ENCODE results near the gene TEKT5.
"Not testable (repeated sequence)": the region's sequence is repeated elsewhere in the genome, so short reads cannot be mapped to it uniquely, and the experiment has no call there.

TEKT5 gene

GRCh38 chr16:10688726-10689125 lies 6.0 kb downstream of the TEKT5 start:
- no peak for DNase-seq (ENCODE audit: low read depth)

GRCh38 chr16:10688291-10688690 lies 6.4 kb downstream of the TEKT5 start:
- no peak for DNase-seq (ENCODE audit: low read depth)
- H3K4me3 ChIP-seq (ENCODE audit: low read depth, low read length), result no peak overlapping the region

More at GRCh38 chr16:10688726-10689125, 6.0 kb downstream of the TEKT5 start:
- H3K4me3 ChIP-seq (ENCODE audit: low read depth, low read length), result no peak overlapping the region

DNA sequence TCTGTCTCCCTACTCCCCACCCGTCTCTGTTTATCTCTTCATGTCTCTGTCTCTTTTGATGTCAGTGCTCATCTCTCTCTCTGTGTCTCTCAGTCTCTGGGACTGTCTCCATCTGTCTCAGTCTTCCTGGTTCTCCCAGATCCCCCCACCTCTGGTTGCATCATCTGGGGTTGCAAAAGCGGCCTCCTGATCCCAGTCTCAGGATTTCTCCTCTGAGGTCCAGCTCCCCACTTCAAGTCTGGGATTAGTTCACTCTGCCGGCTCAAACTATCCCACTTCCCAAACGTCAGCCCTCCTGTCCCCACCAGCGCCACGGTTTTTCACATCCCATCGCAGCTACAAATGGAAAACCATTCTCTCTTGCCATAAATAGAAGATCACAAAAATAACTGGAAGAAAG lies 9.0 kb downstream of the TEKT5 start:
- no peak for DNase-seq (ENCODE audit: low read depth)
- no peak overlapping the region for H3K4me3 ChIP-seq (ENCODE audit: low read depth, low read length)

DNA sequence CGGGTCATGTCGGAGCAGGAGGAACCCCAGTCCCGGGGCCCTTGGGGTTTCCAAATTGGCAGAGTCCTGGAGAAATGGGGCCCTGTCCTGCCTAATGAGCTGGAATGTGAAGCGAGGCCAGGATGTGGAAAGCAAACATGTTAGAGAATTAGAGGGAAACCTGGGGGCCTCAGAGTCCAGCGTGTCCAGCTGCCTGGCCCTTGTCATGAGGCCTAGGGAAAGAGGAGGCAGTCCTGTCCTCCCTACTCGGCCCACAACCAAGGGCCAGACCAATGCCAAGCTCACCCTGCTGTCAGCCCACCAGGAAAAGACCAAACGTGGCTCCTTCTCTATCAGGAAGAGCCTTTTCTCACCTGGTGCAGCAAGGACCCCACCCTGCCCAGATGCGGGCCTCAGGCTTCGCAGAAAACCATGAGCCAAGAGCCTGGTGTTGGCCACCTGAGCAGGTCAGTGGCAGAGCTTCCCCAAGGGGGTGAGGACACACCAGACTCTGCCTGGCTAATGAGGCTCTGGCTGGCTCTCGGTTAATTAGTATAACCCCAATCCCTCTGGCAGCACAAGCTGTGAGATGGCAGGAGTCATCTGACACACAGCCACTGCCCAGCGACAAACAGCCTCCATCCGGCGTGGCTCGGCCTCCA lies 10.1 kb downstream of the TEKT5 start:
- DNase-seq (ENCODE audit: low read depth), result no peak
- H3K4me3 ChIP-seq (ENCODE audit: low read depth, low read length), result no peak overlapping the region

DNA sequence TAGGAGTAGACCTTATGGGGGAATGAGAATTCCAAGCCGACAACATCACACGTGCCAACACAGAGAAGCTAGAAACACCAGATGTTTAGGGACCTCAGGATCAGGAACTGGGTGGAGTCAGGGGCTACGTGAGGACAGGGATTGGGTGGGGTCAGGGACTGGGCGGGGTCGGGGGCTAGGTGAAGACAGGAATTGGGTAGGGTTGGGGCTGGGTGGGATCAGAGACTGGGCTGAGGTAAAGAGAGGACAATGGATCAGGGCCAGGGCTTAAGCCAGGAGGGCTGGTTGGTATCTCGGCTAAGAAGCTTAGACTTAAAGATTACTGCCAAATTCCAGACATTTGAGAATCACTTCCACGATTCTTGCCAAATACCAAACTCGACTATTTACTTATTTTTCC lies 11.6 kb downstream of the TEKT5 start:
- H3K4me3 ChIP-seq (ENCODE audit: low read depth, low read length), result no peak overlapping the region
- DNase-seq (ENCODE audit: low read depth), result no peak

DNA sequence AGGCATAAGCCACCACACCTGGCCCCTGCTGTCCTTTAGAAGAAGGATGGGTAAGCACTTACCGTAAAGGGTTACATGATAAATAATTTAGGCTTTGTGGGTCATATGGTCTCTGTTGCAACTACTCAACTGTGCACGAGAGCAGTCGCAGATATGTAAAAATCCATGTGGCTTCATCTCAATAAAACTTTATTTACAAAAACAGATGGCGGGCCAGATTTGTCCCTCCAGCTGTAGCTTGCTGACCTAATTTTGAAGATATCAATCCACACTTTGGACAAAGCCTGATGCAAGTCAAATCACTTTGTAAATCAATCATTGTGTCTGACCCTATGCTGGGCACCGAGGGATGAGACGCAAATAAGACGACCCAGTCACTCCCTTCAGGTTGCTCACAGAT lies 12.1 kb downstream of the TEKT5 start:
- no peak overlapping the region for H3K4me3 ChIP-seq (ENCODE audit: low read depth, low read length)
- no peak for DNase-seq (ENCODE audit: low read depth)

DNA sequence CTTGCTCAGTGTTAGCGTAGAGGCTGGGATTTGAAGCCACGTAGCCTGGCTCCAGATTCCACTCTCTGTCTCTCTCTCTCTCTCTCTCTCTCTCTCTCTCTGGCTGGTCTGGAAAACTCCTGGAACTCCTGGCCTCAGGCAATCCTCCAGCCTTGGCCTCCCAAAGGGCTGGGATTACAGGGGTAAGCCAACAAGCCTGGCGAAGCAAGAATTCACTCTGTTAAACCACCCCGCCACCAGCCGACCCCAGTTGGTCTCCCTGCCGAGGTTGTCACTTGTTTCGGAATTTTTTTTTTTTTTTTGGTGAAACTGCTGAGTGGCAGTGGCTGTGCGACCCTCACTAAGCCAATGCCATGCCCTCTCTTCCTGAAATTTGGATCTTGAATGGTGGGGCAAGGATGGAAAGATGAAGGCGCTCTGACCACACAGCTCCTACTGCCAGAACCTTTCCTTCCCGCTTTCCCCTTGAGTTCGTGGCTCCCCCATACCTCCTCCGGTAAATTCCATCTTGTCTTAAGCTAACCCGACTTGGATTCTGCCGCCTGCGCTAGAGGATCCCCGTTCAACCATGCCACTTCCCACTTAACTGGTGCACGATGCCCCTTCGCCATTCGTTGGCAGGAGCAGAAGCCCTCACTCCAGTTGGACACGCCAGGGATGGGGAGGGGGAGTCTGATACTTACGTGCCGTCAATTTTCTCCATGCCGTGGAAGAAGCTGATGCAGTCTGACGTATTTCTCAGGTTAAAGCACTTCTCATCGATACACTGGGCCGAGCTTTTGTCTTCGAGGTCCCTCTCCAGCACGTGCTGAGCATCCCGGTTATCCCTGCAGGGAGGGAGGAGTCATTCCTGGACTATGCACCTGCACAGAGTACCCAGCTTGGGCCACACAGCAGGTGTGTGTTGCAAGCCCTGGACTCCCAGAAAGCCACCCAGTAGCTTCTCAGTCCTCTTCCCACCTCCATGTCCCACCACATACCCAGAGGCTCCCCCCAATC lies 13.1 kb downstream of the TEKT5 start:
- H3K4me3 ChIP-seq (ENCODE audit: low read depth, low read length), result no peak overlapping the region
- no peak for DNase-seq (ENCODE audit: low read depth)

DNA sequence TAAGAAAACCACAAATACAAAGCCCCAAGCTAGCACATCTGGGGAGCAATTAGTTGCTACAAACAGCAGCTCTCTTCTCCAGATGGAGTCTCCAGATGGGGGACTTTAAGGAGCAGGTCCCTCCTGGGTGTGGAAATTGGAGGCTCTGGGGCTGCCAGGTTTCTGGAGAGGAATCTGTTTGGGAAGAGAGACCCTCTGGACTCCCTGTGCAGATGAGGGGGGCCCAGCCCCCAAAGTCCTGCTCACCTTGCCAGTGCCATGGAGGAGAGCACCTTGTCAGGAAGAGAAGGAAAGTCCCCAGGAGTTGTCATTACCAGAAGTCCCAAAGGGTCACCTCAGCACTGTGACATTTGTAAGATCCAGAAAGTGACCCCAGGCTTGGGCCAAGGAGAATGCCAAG lies 14.8 kb downstream of the TEKT5 start:
- no peak for DNase-seq (ENCODE audit: low read depth)
- H3K4me3 ChIP-seq (ENCODE audit: low read depth, low read length), result no peak overlapping the region

GRCh38 chr16:10679441-10679840 lies 15.3 kb downstream of the TEKT5 start:
- H3K4me3 ChIP-seq (ENCODE audit: low read depth, low read length); DNase-seq (ENCODE audit: low read depth): not testable (repeated sequence)

DNA sequence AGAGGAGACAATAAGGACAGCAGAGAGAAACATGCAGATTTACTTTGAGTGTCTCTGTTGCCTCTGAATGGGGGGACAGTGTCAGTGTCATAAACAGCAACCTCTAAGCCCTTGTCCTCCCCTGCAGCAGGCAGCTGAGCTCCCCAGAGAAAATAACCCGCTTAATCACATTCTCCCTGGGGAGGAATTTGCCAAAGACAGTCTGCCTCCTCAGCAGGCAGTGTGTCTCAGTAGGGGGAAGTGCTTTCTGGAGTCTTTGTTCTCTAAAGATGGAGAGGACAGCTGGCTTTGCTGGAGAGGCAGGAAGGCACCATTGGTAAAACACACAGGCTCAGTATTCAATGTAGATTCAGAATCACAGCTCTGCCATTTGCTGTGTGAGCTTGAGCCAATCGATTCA lies 16.1 kb downstream of the TEKT5 start:
- no peak for DNase-seq (ENCODE audit: low read depth)
- H3K4me3 ChIP-seq (ENCODE audit: low read depth, low read length), result no peak overlapping the region

DNA sequence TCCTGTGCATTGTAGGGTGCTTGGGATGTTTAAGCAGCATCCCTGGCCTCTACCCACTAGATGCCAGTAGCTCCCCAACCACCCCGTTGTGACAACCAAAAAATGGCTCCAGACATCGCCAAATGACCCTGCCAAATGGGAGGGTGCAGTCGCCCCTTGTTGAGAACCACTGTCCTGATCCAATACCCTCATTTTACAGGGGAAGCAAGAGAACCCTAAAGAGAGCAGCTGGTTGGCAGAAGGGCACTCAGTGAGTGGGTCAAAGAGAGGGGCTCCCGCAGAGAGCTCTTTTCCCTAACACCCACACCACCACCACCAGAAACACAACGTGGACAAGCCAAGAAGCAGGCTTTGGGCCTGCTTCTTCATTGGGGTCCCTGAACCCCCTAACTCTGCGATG lies 18.4 kb downstream of the TEKT5 start:
- no peak for DNase-seq (ENCODE audit: low read depth)
- H3K4me3 ChIP-seq (ENCODE audit: low read depth, low read length), result no peak overlapping the region

DNA sequence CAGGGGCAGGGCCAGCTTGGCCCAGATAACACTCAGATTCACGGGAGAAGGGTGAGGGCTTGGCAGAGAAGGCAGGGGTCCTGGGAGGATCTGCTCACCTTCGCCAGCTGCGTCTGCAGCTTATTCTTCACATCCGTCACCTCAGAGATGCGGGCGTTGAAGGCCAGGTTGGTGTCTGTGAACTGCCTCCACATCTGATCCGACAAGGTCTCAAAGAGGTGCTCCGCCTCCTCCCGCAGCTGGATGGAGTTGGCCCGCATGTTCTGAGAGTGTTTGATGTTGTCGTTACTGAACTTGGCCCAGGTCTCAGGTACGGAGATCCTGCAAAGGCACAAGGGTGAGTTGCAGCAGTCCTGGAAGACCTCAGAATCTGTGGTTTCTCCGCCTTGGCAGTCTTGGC lies 18.9 kb downstream of the TEKT5 start:
- DNase-seq (ENCODE audit: low read depth), result no peak
- H3K4me3 ChIP-seq (ENCODE audit: low read depth, low read length), result no peak overlapping the region

GRCh38 chr16:10675216-10675615 lies 19.5 kb downstream of the TEKT5 start:
- DNase-seq (ENCODE audit: low read depth), result no peak
- H3K4me3 ChIP-seq (ENCODE audit: low read depth, low read length), result no peak overlapping the region

- no peak overlapping the region for H3K4me3 ChIP-seq (ENCODE audit: low read depth, low read length)
- DNase-seq (ENCODE audit: low read depth), result no peak
Measured at GRCh38 chr16:10671729-10672128, 23.0 kb downstream of the TEKT5 start.

DNA sequence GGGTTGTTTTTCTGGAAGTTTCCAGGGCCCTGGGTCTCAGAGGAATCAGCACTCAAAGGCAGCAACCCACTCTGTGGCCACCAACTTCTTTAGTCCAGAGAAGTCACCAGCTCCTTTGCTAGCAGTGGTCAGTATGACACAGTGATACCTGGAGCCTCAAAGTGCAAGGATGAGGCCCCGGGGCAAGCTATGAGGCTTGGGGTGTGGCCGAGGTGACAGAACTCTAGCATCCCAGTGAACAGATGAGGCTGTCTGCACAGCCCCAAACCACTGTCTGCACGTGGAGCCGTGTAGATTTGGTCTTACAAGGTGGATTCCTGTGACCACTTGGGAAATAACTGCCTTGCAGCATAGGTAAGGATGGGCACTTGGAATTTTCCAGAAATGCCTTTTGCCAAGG lies 24.9 kb downstream of the TEKT5 start:
- no peak for DNase-seq (ENCODE audit: low read depth)
- H3K4me3 ChIP-seq (ENCODE audit: low read depth, low read length), result no peak overlapping the region

GRCh38 chr16:10668322-10669045 lies 26.2 kb downstream of the TEKT5 start:
- DNase-seq (ENCODE audit: low read depth), result no peak
- no peak overlapping the region for H3K4me3 ChIP-seq (ENCODE audit: low read depth, low read length)

- DNase-seq (ENCODE audit: low read depth), result no peak
- no peak overlapping the region for H3K4me3 ChIP-seq (ENCODE audit: low read depth, low read length)
Measured at GRCh38 chr16:10667239-10667638, 27.5 kb downstream of the TEKT5 start.

DNA sequence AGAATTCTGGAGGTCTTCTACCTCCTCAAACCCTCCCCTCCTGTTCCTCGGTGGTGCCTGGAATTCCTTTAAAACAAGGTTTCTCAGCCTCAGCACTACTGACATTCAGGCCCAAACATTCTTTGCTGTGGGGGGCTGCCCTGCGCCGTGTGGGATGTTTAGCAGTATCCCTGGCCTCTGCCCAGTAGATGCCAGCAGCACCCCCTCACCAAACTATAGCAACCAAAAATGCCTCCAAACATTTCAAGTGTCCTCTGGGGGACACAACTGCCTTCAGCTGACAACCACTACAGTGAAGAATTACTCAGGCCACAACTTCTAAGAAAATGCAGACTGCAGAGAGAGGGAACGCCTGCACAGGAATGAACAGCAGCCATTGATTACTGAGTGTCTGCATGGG lies 28.4 kb downstream of the TEKT5 start:
- no peak overlapping the region for H3K4me3 ChIP-seq (ENCODE audit: low read depth, low read length)
- no peak for DNase-seq (ENCODE audit: low read depth)

DNA sequence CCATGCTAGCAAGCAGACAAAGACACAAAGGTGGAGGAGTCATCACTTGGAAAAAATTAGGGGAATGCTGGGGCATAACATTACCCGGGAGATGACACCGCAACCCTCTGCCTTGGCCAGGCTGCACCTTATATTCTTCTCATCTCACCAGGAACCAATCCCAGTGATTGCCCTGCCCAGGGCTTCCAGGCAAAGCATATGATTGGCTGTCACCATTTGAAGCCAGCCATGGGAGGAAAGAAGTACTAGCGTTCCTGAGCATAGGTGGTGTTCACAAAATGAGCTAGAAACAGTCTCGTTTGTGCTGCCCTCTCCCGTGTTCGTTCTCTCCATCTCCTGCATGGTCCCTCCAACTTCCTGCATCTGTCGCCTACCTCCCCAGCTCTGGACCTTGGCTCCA lies 29.6 kb downstream of the TEKT5 start:
- no peak overlapping the region for H3K4me3 ChIP-seq (ENCODE audit: low read depth, low read length)

GRCh38 chr16:10664720-10665126 lies 30.0 kb downstream of the TEKT5 start:
- H3K4me3 ChIP-seq (ENCODE audit: low read depth, low read length), result no peak overlapping the region
- no peak for DNase-seq (ENCODE audit: low read depth)

More for the DNA sequence above, 29.6 kb downstream of the TEKT5 start:
- no peak for DNase-seq (ENCODE audit: low read depth)

Data from skeletal muscle cell (primary cell).